Endothelial cell of umbilical vein (primary cell): ENCODE data around the gene PDS5B. TPM values are rescaled to one million over a fixed set of nuclear protein-coding genes. Genes with fewer than 3 reads are reported as not detected.

Source experiments
- BruUV-seq: library from RNA; stranded (reverse); fragments of 400-500 nt; replicated peaks from 2 replicates; lab custom pipeline; 2021; lab: Mats Ljungman, UMichigan
- CTCF ChIA-PET: fragments of 300-600, 350-600 bp; sonication (Branson Sonifier 250); formaldehyde crosslinking; loops from one replicate; lab custom pipeline; 2021; ENCODE audit warnings: antibody characterized with exemption, inconsistent platforms; lab: Charles Lee
- POLR2A ChIA-PET: fragments of 300-600, 350-600 bp; sonication (Branson Sonifier 250); formaldehyde crosslinking; loops from one replicate; lab custom pipeline; 2021; ENCODE audit warnings: antibody characterized with exemption, inconsistent platforms; lab: Charles Lee
- DNase-seq: peaks from one replicate; pipeline ENCODE4 v3.0.0-alpha.2; 2011; ENCODE audit warnings: low read depth, low spot score
- FAIRE-seq: peaks from 2 replicates; lab custom pipeline; 2011; peaks lifted over from hg19 to GRCh38; lab: Jason Lieb, UNC
- H2AFZ ChIP-seq: 2 replicates; pipeline ENCODE4 v1.6.0; 2012; ENCODE audit warnings: low read depth, low read length, control low read depth, inconsistent platforms
- H3K27ac ChIP-seq: 2 replicates; pipeline ENCODE4 v1.5.1; 2011; ENCODE audit warnings: low read depth, mild to moderate bottlenecking, control low read depth, low read length, moderate library complexity; ENCODE audit not compliant: insufficient read depth
- H3K27me3 ChIP-seq, 2 experiments: 2 replicates each; pipeline versions ENCODE4 v1.6.0 to v1.6.1; 2011; ENCODE audit warnings: low read length in 2 of 2, mixed read lengths in 1 of 2; ENCODE audit not compliant: control insufficient read depth in 2 of 2, insufficient read depth in 2 of 2
- H3K36me3 ChIP-seq, 2 experiments: 2 replicates in 1 of 2; 3 replicates in 1 of 2; pipeline ENCODE4 v1.5.1; 2011; ENCODE audit warnings: low read length in 2 of 2, mild to moderate bottlenecking in 1 of 2, moderate library complexity in 1 of 2; ENCODE audit not compliant: control insufficient read depth in 2 of 2, insufficient read depth in 2 of 2; ENCODE audit errors: extremely low read depth in 1 of 2
- H3K4me1 ChIP-seq: 3 replicates; pipeline ENCODE4 v1.5.1; 2011; ENCODE audit warnings: mild to moderate bottlenecking, low read length; ENCODE audit not compliant: control insufficient read depth, insufficient read depth; ENCODE audit errors: extremely low read depth
- H3K4me2 ChIP-seq: 2 replicates; pipeline ENCODE4 v1.6.1; 2011; ENCODE audit warnings: low read length, control low read depth, mixed read lengths; ENCODE audit not compliant: insufficient read depth
- H3K4me3 ChIP-seq, 3 experiments: fragments of 200-600 bp in 1 of 3; sonication (generic), shearing (Covaris generic) in 1 of 3; replicated peaks in 1 of 3; 2 replicates each; pipeline ENCODE4 v1.5.1; 2011 to 2016; ENCODE audit warnings: control low read depth in 3 of 3, low read length in 3 of 3, mild to moderate bottlenecking in 2 of 3, inconsistent platforms in 1 of 3, low read depth in 1 of 3, moderate library complexity in 1 of 3; ENCODE audit not compliant: insufficient read depth in 1 of 3
- H3K79me2 ChIP-seq: 2 replicates; pipeline ENCODE4 v1.6.0; 2012; ENCODE audit warnings: low read length, inconsistent platforms; ENCODE audit not compliant: control insufficient read depth, insufficient read depth
- H3K9ac ChIP-seq: replicated peaks from 2 replicates; pipeline ENCODE3; 2011; ENCODE audit warnings: low read length, control low read depth; ENCODE audit not compliant: insufficient read depth; ENCODE audit errors: extremely low read depth
- H3K9me1 ChIP-seq: replicated peaks from 3 replicates; pipeline ENCODE4 v1.6.0; 2011; ENCODE audit warnings: mild to moderate bottlenecking, low read length; ENCODE audit not compliant: control insufficient read depth, insufficient read depth; ENCODE audit errors: extremely low read depth
- H3K9me3 ChIP-seq: replicated peaks from 2 replicates; pipeline ENCODE4 v1.5.1; 2012; ENCODE audit warnings: low read length, inconsistent platforms; ENCODE audit not compliant: control insufficient read depth, insufficient read depth
- H4K20me1 ChIP-seq: replicated peaks from 2 replicates; pipeline ENCODE3; 2011; ENCODE audit warnings: mild to moderate bottlenecking, low read length; ENCODE audit not compliant: control insufficient read depth, insufficient read depth; ENCODE audit errors: extremely low read depth
- CTCF ChIP-seq, 2 donors: IDR thresholded peaks; 1 replicate in 1 of 2; 2 replicates in 1 of 2; pipeline ENCODE4 v1.5.1; 2011; ENCODE audit warnings: low read length in 2 of 2, mild to moderate bottlenecking in 2 of 2, moderate library complexity in 2 of 2, control low read depth in 1 of 2, inconsistent platforms in 1 of 2, low read depth in 1 of 2; ENCODE audit not compliant: insufficient read depth in 1 of 2; ENCODE audit errors: extremely low read depth in 1 of 2
- EZH2 ChIP-seq: IDR thresholded peaks from 2 replicates; pipeline ENCODE4 v1.6.1; 2012; ENCODE audit warnings: borderline replicate concordance, low read depth, mild to moderate bottlenecking, moderate library complexity, low read length, inconsistent platforms; ENCODE audit not compliant: severe bottlenecking
- FOS ChIP-seq: IDR thresholded peaks from 2 replicates; pipeline ENCODE4 v1.6.1; 2011; ENCODE audit warnings: mild to moderate bottlenecking, low read length, moderate library complexity, borderline replicate concordance; ENCODE audit not compliant: insufficient read depth
- GATA2 ChIP-seq: IDR thresholded peaks from 2 replicates; pipeline ENCODE4 v1.7.0; 2011; ENCODE audit warnings: low read depth, mild to moderate bottlenecking, moderate library complexity, mixed read lengths, low read length; ENCODE audit not compliant: insufficient read length, insufficient read depth
- JUN ChIP-seq: IDR thresholded peaks from 2 replicates; pipeline ENCODE4 v1.6.1; 2011; ENCODE audit warnings: borderline replicate concordance, low read depth; ENCODE audit not compliant: insufficient read length, insufficient read depth
- MAX ChIP-seq: IDR thresholded peaks from 2 replicates; pipeline ENCODE4 v1.6.1; 2011; ENCODE audit not compliant: insufficient read depth, insufficient read length
- MYC ChIP-seq: IDR thresholded peaks from one replicate; pipeline ENCODE4 v1.6.1; 2011; ENCODE audit warnings: mild to moderate bottlenecking, low read depth, low read length
- POLR2A ChIP-seq: IDR thresholded peaks from 2 replicates; pipeline ENCODE4 v1.6.1; 2012; ENCODE audit warnings: low read depth, mild to moderate bottlenecking, control low read depth, low read length
- POLR2AphosphoS5 ChIP-seq: IDR thresholded peaks from 2 replicates; pipeline ENCODE4 v1.6.1; 2012; ENCODE audit warnings: low read depth, mild to moderate bottlenecking, control low read depth, low read length, moderate library complexity; ENCODE audit not compliant: insufficient read depth
- dilution Hi-C: fragments of 300-500 bp; cut with MboI; formaldehyde crosslinking; loops from one replicate; pipeline ENCODE4 v1.15.0; 2019; ENCODE audit warnings: low sequenced_read_pairs; ENCODE audit not compliant: extremely low pct_ligation_motif_present
- intact Hi-C: fragments of 100-400 bp; cut with micrococcal nuclease; formaldehyde crosslinking; loops from one replicate; pipeline ENCODE4 v1.10.0; 2022
- polyA plus RNA-seq, 4 experiments: library from polyadenylated mRNA; depleted of rRNA in 3 of 4; stranded (reverse) in 3 of 4; unstranded in 1 of 4; fragments of >200 nt; gene quantifications; 2 replicates each; pipeline versions ENCODE4 v1.2.1 to v1.2.3, GENCODE V29; 2011 to 2012; ENCODE audit warnings: missing spikeins in 1 of 4
- total RNA-seq: library from RNA; stranded (reverse); gene quantifications from 2 replicates; pipeline ENCODE4 v1.2.3, GENCODE V29; 2021

PDS5B gene
- total and polyA plus RNA-seq, 2 donors (not counting 3 experiments of a cell fraction or from before 2014, with no cell fraction given): 3.9 to 40.3 TPM

- intact Hi-C loops (no loop called here), dilution Hi-C loops (no loop called here)
- no peak for TF ChIP-seq CTCF (IDR thresholded peaks at IDR 0.05; ENCODE audit: extremely low read depth in 1 of 2, insufficient read depth in 1 of 2, low read depth in 1 of 2, low read length in 2 of 2)
- no peak for TF ChIP-seq POLR2A
- TF ChIP-seq POLR2AphosphoS5: no peak
- no peak for TF ChIP-seq EZH2
- no peak for TF ChIP-seq MAX
- TF ChIP-seq FOS: no peak
- TF ChIP-seq GATA2: no peak
- no peak for TF ChIP-seq MYC
- no peak for TF ChIP-seq JUN
- no peak for FAIRE-seq
- peaks cover 0 to 3% of the 10 kb centered on the region in 2 experiments for H3K27me3 ChIP-seq
- no peaks in the 10 kb centered on the region for H4K20me1 ChIP-seq
- no peaks in the 10 kb centered on the region for H3K36me3 ChIP-seq
- no peak overlapping the region for H3K9ac ChIP-seq
- H3K4me1 ChIP-seq: no peaks in the 10 kb centered on the region
- H3K4me3 ChIP-seq: no peak overlapping the region
- ChIA-PET POLR2A (no interaction called here), CTCF (interaction anchor here (1.2 kb wide), 1 partner anchor 10 kb away, joined by 3 read pairs; no protein-coding TSS in a partner anchor)
- H3K79me2 ChIP-seq: no peaks in the 10 kb centered on the region
- H2AFZ ChIP-seq: no peak overlapping the region
- no peak overlapping the region for H3K27ac ChIP-seq
- no peaks in the 10 kb centered on the region for H3K9me3 ChIP-seq
- no peaks in the 10 kb centered on the region for H3K9me1 ChIP-seq
- no TSS peak for BruUV-seq
- DNase-seq: peak; percentile 14
- no peak overlapping the region for H3K4me2 ChIP-seq
Measured at GRCh38 chr13:32548837-32549236, 37.4 kb upstream of the PDS5B start.
